Fibroblast of villous mesenchyme (primary cell): ENCODE results near the gene SPATA22. TPM values are rescaled to one million over a fixed set of nuclear protein-coding genes. Genes with fewer than 3 reads are reported as not detected.
"Not testable (repeated sequence)": the region's sequence is repeated elsewhere in the genome, so short reads cannot be mapped to it uniquely, and the experiment has no call there.

Experiments used
- DNase-seq: peaks from one replicate; pipeline ENCODE4 v3.0.0-alpha.2; 2010; ENCODE audit warnings: low read depth
- H3K4me3 ChIP-seq: 2 replicates; pipeline ENCODE4 v1.5.1; 2011; ENCODE audit warnings: low read depth, mild to moderate bottlenecking, low read length
- total RNA-seq: library from RNA; depleted of rRNA; stranded (reverse); fragments of >200 nt; gene quantifications from 2 replicates; pipeline ENCODE4 v1.2.3, GENCODE V29; 2012
- TF ChIP-seq, protein P1 (sequence below): IDR thresholded peaks from 2 replicates; pipeline ENCODE4 v1.5.1; 2012; ENCODE audit warnings: low read depth, mild to moderate bottlenecking, low read length; ENCODE audit not compliant: insufficient read depth

Gene SPATA22
- total RNA-seq, 1 donor, result 3.5 TPM

- TF ChIP-seq, protein P1, sequence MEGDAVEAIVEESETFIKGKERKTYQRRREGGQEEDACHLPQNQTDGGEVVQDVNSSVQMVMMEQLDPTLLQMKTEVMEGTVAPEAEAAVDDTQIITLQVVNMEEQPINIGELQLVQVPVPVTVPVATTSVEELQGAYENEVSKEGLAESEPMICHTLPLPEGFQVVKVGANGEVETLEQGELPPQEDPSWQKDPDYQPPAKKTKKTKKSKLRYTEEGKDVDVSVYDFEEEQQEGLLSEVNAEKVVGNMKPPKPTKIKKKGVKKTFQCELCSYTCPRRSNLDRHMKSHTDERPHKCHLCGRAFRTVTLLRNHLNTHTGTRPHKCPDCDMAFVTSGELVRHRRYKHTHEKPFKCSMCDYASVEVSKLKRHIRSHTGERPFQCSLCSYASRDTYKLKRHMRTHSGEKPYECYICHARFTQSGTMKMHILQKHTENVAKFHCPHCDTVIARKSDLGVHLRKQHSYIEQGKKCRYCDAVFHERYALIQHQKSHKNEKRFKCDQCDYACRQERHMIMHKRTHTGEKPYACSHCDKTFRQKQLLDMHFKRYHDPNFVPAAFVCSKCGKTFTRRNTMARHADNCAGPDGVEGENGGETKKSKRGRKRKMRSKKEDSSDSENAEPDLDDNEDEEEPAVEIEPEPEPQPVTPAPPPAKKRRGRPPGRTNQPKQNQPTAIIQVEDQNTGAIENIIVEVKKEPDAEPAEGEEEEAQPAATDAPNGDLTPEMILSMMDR, result no peak
- peak; percentile 68 for DNase-seq
- H3K4me3 ChIP-seq, result no peak overlapping the region
These were observed 2.6 kb upstream of the SPATA22 start for GRCh38 chr17:3474212-3474611.

DNA sequence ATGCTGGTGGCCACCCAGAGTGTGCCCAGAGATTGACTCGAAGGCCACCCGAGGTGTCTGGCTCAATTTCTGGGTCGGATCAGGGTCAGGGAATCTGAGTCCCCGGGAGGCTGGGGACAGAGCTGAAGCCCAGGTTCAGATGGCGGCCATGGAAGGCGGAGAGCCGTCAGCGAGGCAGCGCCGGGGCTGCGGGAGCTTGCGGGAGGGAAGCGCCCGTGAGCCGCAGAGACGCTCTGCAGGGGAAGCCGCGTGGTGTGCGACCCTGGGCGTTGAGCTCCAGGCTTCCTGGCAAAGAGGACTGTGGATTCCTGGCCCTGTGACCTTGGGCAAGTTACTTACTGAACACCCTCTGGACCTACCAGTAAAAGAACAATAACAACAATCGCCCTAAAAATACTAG is 518 bp upstream of the SPATA22 start:
- TF ChIP-seq, protein P1, result no peak
- no peak overlapping the region for H3K4me3 ChIP-seq
- DNase-seq, result no peak

GRCh38 chr17:3469529-3469928 is 2.1 kb downstream of the SPATA22 start:
- no peak for DNase-seq
- no peak overlapping the region for H3K4me3 ChIP-seq
- TF ChIP-seq, protein P1, result no peak

DNA sequence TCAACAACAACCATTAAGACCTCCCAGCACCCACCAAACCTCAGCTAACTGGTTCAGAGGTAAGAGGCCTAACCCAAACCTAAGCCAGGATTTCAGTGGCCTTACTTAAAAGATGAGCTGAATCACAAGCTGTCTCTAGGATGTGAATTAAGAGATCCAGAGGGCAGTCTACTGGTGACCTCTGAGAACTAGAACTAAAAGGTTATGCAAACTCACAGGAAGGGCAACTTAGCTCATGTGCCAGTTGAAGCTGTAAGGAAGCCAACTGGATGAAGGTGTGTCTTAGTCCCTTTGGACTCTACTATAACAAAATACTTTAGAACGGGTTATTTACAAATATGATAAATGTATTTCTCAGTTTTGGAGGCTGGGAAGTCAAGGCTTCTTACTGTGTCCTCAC is 5.3 kb downstream of the SPATA22 start:
- DNase-seq, H3K4me3 ChIP-seq: not testable (repeated sequence)

- peak; percentile 24 for DNase-seq
- TF ChIP-seq, protein P1, result no peak
These were observed 23.5 kb downstream of the SPATA22 start for GRCh38 chr17:3448059-3448665.

DNA sequence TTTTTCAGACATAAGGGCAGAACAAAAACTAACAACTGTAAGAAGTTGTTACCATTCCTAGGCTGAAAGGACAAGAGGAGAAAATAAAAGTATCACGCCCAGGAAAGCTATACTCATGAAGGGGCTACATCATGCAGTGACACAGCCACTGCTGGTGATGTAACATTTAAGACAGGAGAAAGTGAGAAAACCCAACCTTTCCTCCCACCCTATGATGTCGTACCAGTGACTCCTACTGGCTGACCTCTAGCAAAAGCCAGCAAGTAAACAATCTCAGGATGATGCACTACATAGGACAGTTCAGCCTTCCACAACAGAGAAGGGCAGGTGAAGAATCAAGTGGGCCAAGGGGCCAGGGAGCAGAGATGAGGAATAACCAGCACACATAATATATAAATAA is 24.0 kb downstream of the SPATA22 start:
- no peak overlapping the region for H3K4me3 ChIP-seq
- peak; percentile 11 for DNase-seq
- TF ChIP-seq, protein P1, result no peak

More at GRCh38 chr17:3448059-3448665, 23.5 kb downstream of the SPATA22 start:
- no peak overlapping the region for H3K4me3 ChIP-seq

- DNase-seq, result no peak
- no peak overlapping the region for H3K4me3 ChIP-seq
- TF ChIP-seq, protein P1, result no peak
These were observed 31.2 kb downstream of the SPATA22 start for GRCh38 chr17:3440451-3440850.
